BJ (cell line): ENCODE results near the gene ANKRD11. TPM values are rescaled to one million over a fixed set of nuclear protein-coding genes. Genes with fewer than 3 reads are reported as not detected.

Source experiments
- CTCF ChIA-PET: fragments of 350-600 bp; formaldehyde crosslinking; extraction: SDS; loops from one replicate; lab custom pipeline; 2021; ENCODE audit warnings: antibody characterized with exemption, inconsistent platforms; lab: Yijun Ruan, JAX
- POLR2A ChIA-PET: fragments of 300-600 bp; sonication (Branson Sonifier 250); formaldehyde crosslinking; extraction: SDS; loops from one replicate; lab custom pipeline; 2021; ENCODE audit warnings: antibody characterized with exemption; lab: Charles Lee
- DNase-seq: peaks from one replicate; pipeline ENCODE4 v3.0.0-alpha.2; 2011; ENCODE audit warnings: low read depth
- H3K27me3 ChIP-seq: 2 replicates; pipeline ENCODE4 v1.6.0; 2011; ENCODE audit warnings: low read length; ENCODE audit not compliant: control insufficient read depth, insufficient read depth
- H3K36me3 ChIP-seq: 2 replicates; pipeline ENCODE4 v1.5.1; 2011; ENCODE audit warnings: low read length; ENCODE audit not compliant: control insufficient read depth, insufficient read depth
- H3K4me3 ChIP-seq: 2 replicates; pipeline ENCODE4 v1.5.1; 2011; ENCODE audit warnings: low read depth, mild to moderate bottlenecking, control low read depth, low read length
- CTCF ChIP-seq: IDR thresholded peaks from 2 replicates; pipeline ENCODE4 v1.5.1; 2011; ENCODE audit warnings: low read depth, mild to moderate bottlenecking, control low read depth, inconsistent platforms, low read length, moderate library complexity; ENCODE audit not compliant: insufficient read depth
- polyA plus RNA-seq: library from polyadenylated mRNA; depleted of rRNA; stranded (reverse); fragments of >200 nt; gene quantifications from 2 replicates; pipeline ENCODE4 v1.2.3, GENCODE V29; 2011

Gene ANKRD11
- polyA plus RNA-seq, 1 experiment, result 61.8 TPM

GRCh38 chr16:89485701-89486246, 4.6 kb downstream of the ANKRD11 start:
- Histone ChIP-seq H3K27me3 (no peaks in the 10 kb centered on the region), H3K4me3 (no peak overlapping the region), H3K36me3 (no peaks in the 10 kb centered on the region; the same call in none of the 2 replicates)
- no peak for TF ChIP-seq CTCF
- no peak for DNase-seq
- ChIA-PET CTCF (interaction anchor here (0.6 to 1.3 kb wide), 2 partner anchors 13 to 19 kb away, joined by 3 read pairs; no protein-coding TSS in a partner anchor), POLR2A (no interaction called here)

GRCh38 chr16:89484923-89485679, 5.3 kb downstream of the ANKRD11 start:
- CTCF ChIA-PET, result interaction anchor here (0.6 to 1.8 kb wide), 3 partner anchors 18 to 83 kb away, joined by 3 to 4 read pairs (median 3); no protein-coding TSS in a partner anchor
- H3K36me3 ChIP-seq, result no peaks in the 10 kb centered on the region; the same call in none of the 2 replicates
- TF ChIP-seq CTCF, result no peak
- no peaks in the 10 kb centered on the region for H3K27me3 ChIP-seq
- H3K4me3 ChIP-seq, result no peak overlapping the region
- POLR2A ChIA-PET, result no interaction called here
- no peak for DNase-seq

- Histone ChIP-seq H3K4me3 (no peak overlapping the region), H3K27me3 (no peaks in the 10 kb centered on the region), H3K36me3 (no peaks in the 10 kb centered on the region; the same call in none of the 2 replicates)
- CTCF ChIA-PET, result interaction anchor here (1.8 kb wide), 1 partner anchor 19 kb away, joined by 4 read pairs; no protein-coding TSS in a partner anchor
- no peak for DNase-seq
- no peak for TF ChIP-seq CTCF
- POLR2A ChIA-PET, result no interaction called here
These were observed 6.3 kb downstream of the ANKRD11 start for GRCh38 chr16:89484041-89484501.

- H3K4me3 ChIP-seq, result no peak overlapping the region
- POLR2A ChIA-PET, result no interaction called here
- DNase-seq, result no peak
- CTCF ChIA-PET, result interaction anchor here (1.4 kb wide), 1 partner anchor 13 kb away, joined by 4 read pairs; no protein-coding TSS in a partner anchor
- TF ChIP-seq CTCF, result no peak
- no peaks in the 10 kb centered on the region for H3K27me3 ChIP-seq
- H3K36me3 ChIP-seq, result no peaks in the 10 kb centered on the region; the same call in none of the 2 replicates
These were observed 7.5 kb downstream of the ANKRD11 start for GRCh38 chr16:89482817-89483205.
